GM21786 (cell line): ENCODE measurements around the gene EMILIN2.

Experiments used
- ATAC-seq: cut with Tn5 transposase; IDR thresholded peaks from one replicate; pipeline ENCODE4 v1.9.1; 2021; ENCODE audit not compliant: unreplicated experiment

The EMILIN2 gene

GRCh38 chr18:2872095-2872494 lies 25.3 kb downstream of the EMILIN2 start:
- ATAC-seq = no peak

DNA sequence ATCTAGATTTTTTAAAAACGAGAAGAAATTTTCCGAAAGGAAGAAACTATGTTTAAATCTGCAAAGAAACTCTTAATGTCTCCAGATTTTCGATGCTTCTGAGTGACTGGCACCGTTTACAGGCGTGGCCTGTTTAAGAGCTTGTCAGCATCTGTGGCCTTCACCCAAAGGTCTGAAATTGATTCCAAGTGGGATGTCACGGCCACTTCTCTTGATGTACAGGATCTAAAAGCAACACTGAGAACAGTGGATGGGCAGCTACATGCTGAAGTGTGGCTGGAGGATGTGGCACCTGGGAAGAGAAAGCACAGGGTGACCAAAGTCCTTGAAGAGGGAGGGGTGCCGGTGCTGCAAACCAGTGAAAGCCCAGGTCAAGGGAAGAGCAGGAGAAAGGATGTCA lies 28.0 kb downstream of the EMILIN2 start:
- no peak for ATAC-seq

GRCh38 chr18:2878656-2879330 lies 32.0 kb downstream of the EMILIN2 start:
- no peak for ATAC-seq

DNA sequence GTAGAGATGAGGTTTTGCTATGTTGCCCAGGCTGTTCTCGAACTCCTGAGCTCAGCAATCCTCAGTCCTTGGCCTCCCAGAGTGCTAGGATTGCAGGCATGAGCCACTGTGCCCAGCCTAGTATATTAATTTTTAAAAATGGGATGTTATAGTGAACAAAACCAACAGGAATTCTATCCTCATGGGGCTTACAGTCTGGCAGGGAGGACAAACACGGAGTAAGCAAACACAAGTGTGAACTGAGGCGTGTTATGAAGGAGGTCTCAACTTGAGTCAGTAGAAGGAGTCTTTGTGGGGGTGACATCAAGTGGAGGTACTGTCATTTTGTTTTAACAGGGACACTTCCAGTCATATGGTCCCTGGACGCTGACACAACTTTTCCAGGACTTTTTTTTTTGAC lies 33.1 kb downstream of the EMILIN2 start:
- ATAC-seq = no peak

GRCh38 chr18:2880473-2880872 lies 33.7 kb downstream of the EMILIN2 start:
- ATAC-seq = no peak

GRCh38 chr18:2881088-2881839 lies 34.5 kb downstream of the EMILIN2 start:
- ATAC-seq = no peak

- no peak for ATAC-seq
Measured at GRCh38 chr18:2881840-2882195, 35.0 kb downstream of the EMILIN2 start.

DNA sequence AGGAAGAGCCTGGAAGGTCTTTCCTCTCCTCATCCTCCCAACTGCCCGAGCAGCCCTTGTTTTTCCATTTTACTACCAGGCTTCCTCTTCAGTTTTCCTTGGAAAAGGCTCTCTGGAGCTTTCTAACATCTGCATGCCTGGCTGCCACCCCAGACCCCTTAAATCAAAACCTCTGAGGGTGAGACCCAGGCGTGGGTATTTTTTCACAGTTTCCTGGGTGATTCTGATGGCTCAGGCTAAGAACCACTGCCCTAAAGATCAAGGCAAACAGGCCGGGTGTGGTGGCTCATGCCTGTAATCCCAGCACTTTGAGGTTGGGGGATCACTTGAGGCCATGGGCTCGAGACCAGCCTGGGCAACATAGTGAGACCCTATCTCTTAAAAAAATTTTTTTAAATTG lies 35.4 kb downstream of the EMILIN2 start:
- ATAC-seq = no peak

DNA sequence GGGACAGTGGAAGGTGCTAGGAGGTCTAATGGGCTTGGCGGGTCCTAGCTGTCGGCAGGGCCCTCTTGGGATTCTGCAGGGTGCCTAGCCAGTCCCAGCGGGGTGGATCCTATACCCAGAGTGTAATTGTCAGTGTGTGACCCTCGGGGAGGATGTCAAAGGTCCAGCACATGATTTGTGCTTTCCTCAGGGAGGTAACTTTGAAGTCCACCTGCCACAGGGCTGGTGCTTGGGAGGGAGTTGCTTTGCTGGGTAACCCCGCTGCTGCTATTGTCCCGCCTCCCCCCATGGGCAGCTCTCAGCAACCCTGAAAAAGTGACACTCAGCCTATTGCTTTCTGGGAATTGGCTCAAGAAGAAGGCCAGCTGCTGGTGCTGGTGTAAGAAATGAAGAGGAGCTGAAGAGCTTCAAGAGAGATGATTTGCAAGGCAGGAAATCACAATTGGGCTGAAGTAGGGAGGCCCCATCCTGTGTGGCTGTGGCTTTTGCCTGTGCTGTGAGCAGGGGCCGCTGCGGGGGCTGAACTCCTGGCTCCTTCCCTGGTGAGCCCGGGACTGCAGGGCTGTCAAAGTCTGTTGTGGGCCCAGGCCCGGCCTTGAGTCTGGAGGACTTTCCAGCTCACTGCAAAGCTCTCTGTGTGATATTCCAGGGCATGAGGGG lies 36.4 kb downstream of the EMILIN2 start:
- ATAC-seq = peak; percentile 66

DNA sequence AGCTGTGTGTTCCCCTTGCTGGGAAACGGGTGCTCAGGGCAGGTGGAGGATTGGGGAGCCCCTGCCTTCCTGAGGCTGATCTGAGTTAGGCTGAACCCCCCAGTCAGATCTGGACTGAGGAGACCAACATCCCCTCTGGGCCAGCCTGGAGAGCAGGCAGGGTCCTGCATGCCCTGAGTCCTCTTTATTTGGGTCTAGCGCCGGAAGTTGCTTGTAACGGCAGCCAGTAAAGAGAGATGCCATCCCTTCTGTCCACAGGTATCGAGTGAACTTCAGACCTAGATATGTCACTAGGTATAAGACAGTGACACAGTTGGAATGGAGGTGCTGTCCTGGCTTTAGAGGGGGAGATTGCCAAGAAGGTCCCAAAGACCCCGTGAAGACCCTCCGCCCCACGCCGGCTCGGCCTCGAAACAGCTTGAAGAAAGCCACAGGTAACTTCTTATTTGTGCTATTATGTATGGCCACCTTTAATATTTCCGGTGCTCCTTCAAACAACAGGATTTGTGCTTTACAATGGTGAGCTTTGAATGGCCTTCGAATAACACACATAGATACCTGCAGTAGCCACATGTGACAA lies 38.0 kb downstream of the EMILIN2 start:
- ATAC-seq = no peak

DNA sequence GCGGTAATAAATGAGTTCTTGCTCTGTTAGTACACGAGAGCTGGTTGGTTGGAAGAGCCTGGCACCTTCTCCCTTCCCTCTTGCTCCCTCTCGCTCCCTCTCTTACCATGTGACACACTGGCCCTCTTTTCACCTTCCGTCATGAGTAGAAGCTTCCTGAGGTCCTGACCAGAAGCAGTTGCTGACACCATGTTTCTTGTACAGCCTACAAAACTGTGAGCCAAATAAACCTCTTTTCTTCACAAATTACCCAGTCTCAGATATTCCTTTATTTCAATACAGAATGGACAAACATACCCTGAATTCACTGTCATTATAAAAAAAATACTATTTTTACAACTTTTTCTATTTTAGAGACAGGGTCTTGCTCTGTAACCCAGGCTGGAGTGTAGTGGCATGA lies 40.7 kb downstream of the EMILIN2 start:
- no peak for ATAC-seq

GRCh38 chr18:2889761-2890192 lies 43.0 kb downstream of the EMILIN2 start:
- ATAC-seq = no peak

DNA sequence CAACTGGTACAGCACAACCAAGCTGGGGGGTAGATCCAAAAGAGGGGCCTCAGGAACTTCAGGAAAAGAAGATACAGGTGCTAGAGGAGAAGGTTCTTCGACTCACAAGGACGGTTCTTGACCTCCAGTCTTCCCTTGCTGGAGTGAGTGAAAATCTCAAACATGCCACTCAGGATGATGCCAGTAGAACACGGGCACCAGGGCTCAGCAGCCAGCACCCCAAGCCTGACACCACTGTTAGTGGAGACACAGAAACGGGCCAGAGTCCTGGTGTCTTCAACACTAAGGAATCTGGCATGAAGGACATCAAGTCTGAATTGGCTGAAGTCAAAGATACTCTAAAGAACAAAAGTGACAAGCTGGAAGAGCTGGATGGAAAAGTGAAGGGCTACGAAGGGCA lies 43.8 kb downstream of the EMILIN2 start:
- ATAC-seq = no peak

GRCh38 chr18:2891526-2892431 lies 45.0 kb downstream of the EMILIN2 start:
- no peak for ATAC-seq

- no peak for ATAC-seq
Measured at GRCh38 chr18:2893056-2893455, 46.2 kb downstream of the EMILIN2 start.

GRCh38 chr18:2893676-2894075 lies 46.9 kb downstream of the EMILIN2 start:
- no peak for ATAC-seq

- ATAC-seq = no peak
Measured at GRCh38 chr18:2894131-2894840, 47.5 kb downstream of the EMILIN2 start.

GRCh38 chr18:2894841-2895370 lies 48.1 kb downstream of the EMILIN2 start:
- ATAC-seq = no peak

GRCh38 chr18:2895391-2895790 lies 48.6 kb downstream of the EMILIN2 start:
- no peak for ATAC-seq

DNA sequence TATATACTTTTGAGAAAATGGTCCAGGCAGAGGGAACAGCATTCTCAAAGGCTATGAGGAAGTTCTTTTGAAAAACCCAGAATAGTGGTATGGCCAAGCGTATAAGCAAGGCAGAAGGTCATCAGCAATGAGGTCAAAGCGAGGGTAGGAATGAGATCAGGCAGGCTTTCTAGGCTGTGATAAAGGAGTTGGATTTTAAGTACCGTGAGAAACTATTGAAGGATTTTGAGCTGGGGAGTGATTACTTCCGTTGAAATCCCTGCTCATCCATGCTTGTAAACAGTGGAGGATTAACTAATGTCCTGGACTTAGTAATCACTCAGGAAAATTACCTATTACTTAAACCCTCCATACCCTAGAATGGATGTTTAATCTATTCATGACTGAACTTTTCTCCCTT lies 50.2 kb downstream of the EMILIN2 start:
- no peak for ATAC-seq
